ENCODE results near the gene PIEZO2.

PIEZO2 gene

DNA sequence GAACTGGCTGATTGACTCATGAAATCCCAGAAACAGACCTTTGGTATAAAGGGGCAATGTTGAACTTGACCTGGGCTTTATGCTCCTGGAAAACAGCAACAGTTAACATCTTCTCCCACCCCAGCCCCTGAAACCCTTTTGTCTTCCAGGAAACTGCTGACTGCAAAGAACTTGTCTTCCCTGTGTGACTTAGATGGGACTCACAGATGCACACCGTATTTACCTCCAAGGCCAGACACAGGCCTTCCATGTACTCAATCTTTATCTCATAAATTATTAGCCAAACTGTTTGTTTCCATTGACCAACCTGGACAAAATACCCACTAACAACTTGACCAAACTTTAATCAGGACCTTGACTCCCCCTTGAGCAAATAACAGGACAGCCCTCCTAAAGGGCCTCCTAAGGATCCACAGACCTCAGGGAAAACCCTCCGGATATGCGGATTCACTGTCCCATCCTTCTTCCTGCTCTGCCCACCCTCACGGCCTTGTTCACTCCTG is 36.3 kb downstream of the PIEZO2 start:
- peaks cover 3% of the 10 kb centered on the region for H3K4me1 ChIP-seq (ENCODE audit: control insufficient read depth, insufficient read depth, low read length, poor library complexity, severe bottlenecking)
- WGBS, 2 experiments (ENCODE audit: insufficient coverage in 2 of 2), result 50 to 87% methylated on average over 1 to 4 of the region's 4 CpGs
- no peak overlapping the region for H3K4me3 ChIP-seq (ENCODE audit: extremely low read depth, insufficient read depth, low read length, poor library complexity, severe bottlenecking)
- H3K36me3 ChIP-seq (ENCODE audit: control insufficient read depth, insufficient read depth, low read length), result no peaks in the 10 kb centered on the region
- no peaks in the 10 kb centered on the region for H3K9me3 ChIP-seq (ENCODE audit: control insufficient read depth, low read length)
- no peak overlapping the region for H3K27ac ChIP-seq (ENCODE audit: low read depth, low read length, severe bottlenecking)

- peaks cover 3% of the 10 kb centered on the region for H3K4me1 ChIP-seq (ENCODE audit: control insufficient read depth, insufficient read depth, low read length, poor library complexity, severe bottlenecking)
- no peak overlapping the region for H3K4me3 ChIP-seq (ENCODE audit: extremely low read depth, insufficient read depth, low read length, poor library complexity, severe bottlenecking)
- H3K27ac ChIP-seq (ENCODE audit: low read depth, low read length, severe bottlenecking), result no peak overlapping the region
- no peaks in the 10 kb centered on the region for H3K36me3 ChIP-seq (ENCODE audit: control insufficient read depth, insufficient read depth, low read length)
- 100% methylated on average over 2 of the region's 3 CpGs for WGBS, 2 experiments (ENCODE audit: insufficient coverage in 2 of 2)
- H3K9me3 ChIP-seq (ENCODE audit: control insufficient read depth, low read length), result no peaks in the 10 kb centered on the region
Observed at GRCh38 chr18:11112286-11112685, 37.1 kb downstream of the PIEZO2 start.

DNA sequence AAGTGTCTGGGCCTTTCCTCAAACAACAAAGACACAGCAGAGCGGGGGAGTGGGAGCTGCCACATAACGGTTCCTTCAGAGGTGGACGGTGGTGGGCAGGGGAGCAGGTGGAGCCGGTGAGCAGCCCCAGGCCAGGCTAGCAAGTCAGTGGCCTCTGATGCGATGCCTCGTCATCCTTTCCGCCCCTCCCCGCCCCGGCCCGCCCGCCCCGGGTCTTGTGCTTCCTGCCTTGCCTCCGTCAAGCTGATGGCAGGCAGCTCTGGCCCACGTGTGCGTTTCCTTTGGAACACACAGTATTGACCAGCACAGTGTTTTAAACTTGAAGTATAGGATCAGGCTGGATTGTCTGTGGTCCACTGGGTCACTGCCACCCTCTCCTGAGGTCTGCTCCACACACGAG is 38.9 kb downstream of the PIEZO2 start:
- 78 to 96% methylated on average over 7 to 10 of the region's 16 CpGs for WGBS, 2 experiments (ENCODE audit: insufficient coverage in 2 of 2)
- Histone ChIP-seq H3K4me1 (ENCODE audit: control insufficient read depth, insufficient read depth, low read length, poor library complexity, severe bottlenecking) (peaks cover 3% of the 10 kb centered on the region), H3K9me3 (ENCODE audit: control insufficient read depth, low read length) (no peaks in the 10 kb centered on the region), H3K36me3 (ENCODE audit: control insufficient read depth, insufficient read depth, low read length) (no peaks in the 10 kb centered on the region), H3K27ac (ENCODE audit: low read depth, low read length, severe bottlenecking) (no peak overlapping the region), H3K4me3 (ENCODE audit: extremely low read depth, insufficient read depth, low read length, poor library complexity, severe bottlenecking) (no peak overlapping the region)

GRCh38 chr18:11108947-11109346 is 40.4 kb downstream of the PIEZO2 start:
- WGBS, 2 experiments (ENCODE audit: insufficient coverage in 2 of 2), result 60 to 88% methylated on average over 1 of the region's 3 CpGs

GRCh38 chr18:11106894-11107293 is 42.5 kb downstream of the PIEZO2 start:
- no peak overlapping the region for H3K4me3 ChIP-seq (ENCODE audit: extremely low read depth, insufficient read depth, low read length, poor library complexity, severe bottlenecking)
- no peaks in the 10 kb centered on the region for H3K36me3 ChIP-seq (ENCODE audit: control insufficient read depth, insufficient read depth, low read length)
- H3K27ac ChIP-seq (ENCODE audit: low read depth, low read length, severe bottlenecking), result no peak overlapping the region
- no peaks in the 10 kb centered on the region for H3K4me1 ChIP-seq (ENCODE audit: control insufficient read depth, insufficient read depth, low read length, poor library complexity, severe bottlenecking)
- 89% methylated on average over 1 of the region's 6 CpGs; no CpG with 5 or more reads in 1 of the 2 experiments for WGBS, 2 experiments (ENCODE audit: insufficient coverage in 2 of 2)
- no peaks in the 10 kb centered on the region for H3K9me3 ChIP-seq (ENCODE audit: control insufficient read depth, low read length)

More at GRCh38 chr18:11108947-11109346, 40.4 kb downstream of the PIEZO2 start:
- no peak overlapping the region for H3K4me3 ChIP-seq (ENCODE audit: extremely low read depth, insufficient read depth, low read length, poor library complexity, severe bottlenecking)
- H3K27ac ChIP-seq (ENCODE audit: low read depth, low read length, severe bottlenecking), result no peak overlapping the region
- no peaks in the 10 kb centered on the region for H3K9me3 ChIP-seq (ENCODE audit: control insufficient read depth, low read length)
- H3K36me3 ChIP-seq (ENCODE audit: control insufficient read depth, insufficient read depth, low read length), result no peaks in the 10 kb centered on the region
- no peaks in the 10 kb centered on the region for H3K4me1 ChIP-seq (ENCODE audit: control insufficient read depth, insufficient read depth, low read length, poor library complexity, severe bottlenecking)

- no peaks in the 10 kb centered on the region for H3K4me1 ChIP-seq (ENCODE audit: control insufficient read depth, insufficient read depth, low read length, poor library complexity, severe bottlenecking)
- 80 to 83% methylated on average over 1 of the region's 6 CpGs for WGBS, 2 experiments (ENCODE audit: insufficient coverage in 2 of 2)
- no peaks in the 10 kb centered on the region for H3K36me3 ChIP-seq (ENCODE audit: control insufficient read depth, insufficient read depth, low read length)
- no peak overlapping the region for H3K4me3 ChIP-seq (ENCODE audit: extremely low read depth, insufficient read depth, low read length, poor library complexity, severe bottlenecking)
- no peaks in the 10 kb centered on the region for H3K9me3 ChIP-seq (ENCODE audit: control insufficient read depth, low read length)
- H3K27ac ChIP-seq (ENCODE audit: low read depth, low read length, severe bottlenecking), result no peak overlapping the region
Observed at GRCh38 chr18:11105463-11105862, 43.9 kb downstream of the PIEZO2 start.

- Histone ChIP-seq H3K27ac (ENCODE audit: low read depth, low read length, severe bottlenecking) (no peak overlapping the region), H3K4me3 (ENCODE audit: extremely low read depth, insufficient read depth, low read length, poor library complexity, severe bottlenecking) (no peak overlapping the region), H3K36me3 (ENCODE audit: control insufficient read depth, insufficient read depth, low read length) (no peaks in the 10 kb centered on the region), H3K4me1 (ENCODE audit: control insufficient read depth, insufficient read depth, low read length, poor library complexity, severe bottlenecking) (no peaks in the 10 kb centered on the region), H3K9me3 (ENCODE audit: control insufficient read depth, low read length) (no peaks in the 10 kb centered on the region)
- WGBS, 2 experiments (ENCODE audit: insufficient coverage in 2 of 2), result 64 to 89% methylated on average over 3 of the region's 5 CpGs
Observed at GRCh38 chr18:11104307-11104706, 45.1 kb downstream of the PIEZO2 start.

DNA sequence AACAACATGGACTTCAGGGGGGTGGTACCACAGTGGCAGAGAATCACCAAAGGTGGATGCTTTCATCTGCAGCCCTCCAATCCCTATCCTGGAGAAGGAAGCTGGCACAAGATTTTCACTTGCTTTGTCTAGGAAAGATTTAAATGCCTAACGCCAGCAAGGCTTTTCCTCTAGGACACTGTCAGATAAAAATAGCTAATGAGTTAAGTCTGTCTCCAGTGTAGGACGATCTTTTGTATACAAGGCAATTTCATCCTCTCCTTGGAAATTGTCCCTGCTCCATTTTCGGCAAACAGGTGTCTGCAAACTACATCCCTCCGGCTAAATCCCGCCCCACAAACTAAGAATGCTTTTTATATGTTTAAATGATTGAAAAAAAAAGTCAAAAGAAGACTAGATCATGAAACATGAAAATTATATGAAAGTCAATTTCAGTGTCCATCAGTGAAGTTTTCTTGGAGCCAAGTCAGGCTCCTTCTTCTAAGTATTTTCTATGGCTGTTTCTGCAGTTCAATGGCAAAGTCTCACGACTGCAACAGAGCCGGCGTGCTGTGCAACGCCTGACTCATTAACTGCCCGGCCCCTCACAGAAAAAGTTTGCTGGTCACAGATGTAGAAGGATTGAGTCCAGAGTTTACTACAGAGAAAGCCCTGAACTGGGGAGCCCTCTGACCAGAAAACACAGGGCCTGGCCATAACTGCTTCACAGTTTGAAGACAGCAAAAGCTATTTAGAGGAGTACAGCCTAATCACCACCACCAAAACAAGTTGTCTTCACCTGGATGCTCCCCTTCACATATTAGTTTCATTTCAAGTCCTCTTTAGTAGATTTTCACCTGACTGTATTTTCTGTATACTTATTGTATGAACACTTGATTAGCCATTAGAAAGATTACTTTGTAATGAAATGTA is 52.3 kb downstream of the PIEZO2 start:
- Histone ChIP-seq H3K9me3 (ENCODE audit: control insufficient read depth, low read length) (no peaks in the 10 kb centered on the region), H3K36me3 (ENCODE audit: control insufficient read depth, insufficient read depth, low read length) (no peaks in the 10 kb centered on the region), H3K4me3 (ENCODE audit: extremely low read depth, insufficient read depth, low read length, poor library complexity, severe bottlenecking) (no peak overlapping the region), H3K27ac (ENCODE audit: low read depth, low read length, severe bottlenecking) (no peak overlapping the region), H3K4me1 (ENCODE audit: control insufficient read depth, insufficient read depth, low read length, poor library complexity, severe bottlenecking) (peaks cover 2% of the 10 kb centered on the region)
- WGBS, 2 experiments (ENCODE audit: insufficient coverage in 2 of 2), result 74 to 84% methylated on average over 6 to 7 of the region's 10 CpGs

GRCh38 chr18:11096411-11096810 is 53.0 kb downstream of the PIEZO2 start:
- Histone ChIP-seq H3K27ac (ENCODE audit: low read depth, low read length, severe bottlenecking) (no peak overlapping the region), H3K4me3 (ENCODE audit: extremely low read depth, insufficient read depth, low read length, poor library complexity, severe bottlenecking) (no peak overlapping the region), H3K9me3 (ENCODE audit: control insufficient read depth, low read length) (no peaks in the 10 kb centered on the region), H3K36me3 (ENCODE audit: control insufficient read depth, insufficient read depth, low read length) (no peaks in the 10 kb centered on the region), H3K4me1 (ENCODE audit: control insufficient read depth, insufficient read depth, low read length, poor library complexity, severe bottlenecking) (peaks cover 2% of the 10 kb centered on the region)
- 89 to 94% methylated on average over 3 of the region's 5 CpGs for WGBS, 2 experiments (ENCODE audit: insufficient coverage in 2 of 2)

- Histone ChIP-seq H3K36me3 (ENCODE audit: control insufficient read depth, insufficient read depth, low read length) (no peaks in the 10 kb centered on the region), H3K4me1 (ENCODE audit: control insufficient read depth, insufficient read depth, low read length, poor library complexity, severe bottlenecking) (peaks cover 2% of the 10 kb centered on the region), H3K4me3 (ENCODE audit: extremely low read depth, insufficient read depth, low read length, poor library complexity, severe bottlenecking) (no peak overlapping the region), H3K27ac (ENCODE audit: low read depth, low read length, severe bottlenecking) (no peak overlapping the region), H3K9me3 (ENCODE audit: control insufficient read depth, low read length) (no peaks in the 10 kb centered on the region)
- WGBS, 2 experiments (ENCODE audit: insufficient coverage in 2 of 2), result 93 to 96% methylated on average over 3 to 5 of the region's 6 CpGs
Observed at GRCh38 chr18:11095674-11096293, 53.6 kb downstream of the PIEZO2 start.

GRCh38 chr18:11095211-11095610 is 54.2 kb downstream of the PIEZO2 start:
- Histone ChIP-seq H3K4me1 (ENCODE audit: control insufficient read depth, insufficient read depth, low read length, poor library complexity, severe bottlenecking) (peaks cover 2% of the 10 kb centered on the region), H3K4me3 (ENCODE audit: extremely low read depth, insufficient read depth, low read length, poor library complexity, severe bottlenecking) (no peak overlapping the region), H3K27ac (ENCODE audit: low read depth, low read length, severe bottlenecking) (no peak overlapping the region), H3K36me3 (ENCODE audit: control insufficient read depth, insufficient read depth, low read length) (no peaks in the 10 kb centered on the region), H3K9me3 (ENCODE audit: control insufficient read depth, low read length) (no peaks in the 10 kb centered on the region)
- 87 to 91% methylated on average over 4 to 5 of the region's 5 CpGs for WGBS, 2 experiments (ENCODE audit: insufficient coverage in 2 of 2)

Measured in mesodermal cell (in vitro differentiated cells).